HCT116 (cell line): ENCODE results near the gene MAPK8. TPM values are rescaled to one million over a fixed set of nuclear protein-coding genes. Genes with fewer than 3 reads are reported as not detected.

ENCODE experiments used
- ATAC-seq: fragments of 200-7000 bp; cut with Tn5 transposase; 2 replicates; pipeline ENCODE4 v1.9.1; 2020; ENCODE audit warnings: mild to moderate bottlenecking, moderate library complexity
- BruUV-seq: library from RNA; stranded (reverse); fragments of 400-500 nt; replicated peaks from 2 replicates; lab custom pipeline; 2021; lab: Mats Ljungman, UMichigan
- CTCF ChIA-PET: fragments of 300-600 bp; sonication (Branson Sonifier 250); formaldehyde crosslinking; loops from one replicate; lab custom pipeline; 2021; ENCODE audit warnings: antibody characterized with exemption; lab: Charles Lee
- POLR2A ChIA-PET: fragments of 300-600, 350-600 bp; sonication (Branson Sonifier 250); formaldehyde crosslinking; loops from one replicate; lab custom pipeline; 2021; ENCODE audit warnings: antibody characterized with exemption; lab: Charles Lee
- RAD21 ChIA-PET, 2 experiments: fragments of 300-600 bp; sonication (Branson Sonifier 250); formaldehyde crosslinking; loops; one replicate each; lab custom pipeline; 2023; ENCODE audit warnings: low total read pairs in 2 of 2; ENCODE audit not compliant: uncharacterized antibody in 2 of 2, unreplicated experiment in 2 of 2, low non-redundant PET in 1 of 2; lab: Charles Lee
- DNase-seq: peaks from one replicate; pipeline ENCODE4 v3.0.0-alpha.2; 2010; ENCODE audit warnings: low read depth, low spot score
- H2AFZ ChIP-seq: fragments of 200-600 bp; shearing (Covaris generic), sonication (generic); 2 replicates; pipeline ENCODE4 v1.6.1; 2017; ENCODE audit warnings: low read depth, mixed run types, mixed read lengths, antibody characterized with exemption, low read length; ENCODE audit not compliant: poor library complexity, severe bottlenecking
- H3K27ac ChIP-seq: 2 replicates; pipeline ENCODE4 v1.5.1; 2012; ENCODE audit warnings: low read depth, low read length
- H3K27me3 ChIP-seq: fragments of 200-600 bp; sonication (generic); 2 replicates; pipeline ENCODE4 v1.6.1; 2016; ENCODE audit warnings: mixed run types, low read length, mixed read lengths; ENCODE audit not compliant: insufficient read depth
- H3K36me3 ChIP-seq, 2 experiments: fragments of 200-500 bp in 1 of 2; fragments of 200-600 bp in 1 of 2; sonication (Bioruptor generic) in 1 of 2; sonication (generic) in 1 of 2; 2 replicates each; pipeline versions ENCODE4 v1.5.1 to v1.6.1; 2014 to 2016; ENCODE audit warnings: low read length in 2 of 2, inconsistent platforms in 1 of 2, mixed read lengths in 1 of 2, mixed run types in 1 of 2; ENCODE audit not compliant: insufficient read depth in 2 of 2, control insufficient read depth in 1 of 2
- H3K4me1 ChIP-seq, 2 experiments: fragments of 200-600 bp in 1 of 2; sonication (generic) in 1 of 2; 2 replicates each; pipeline versions ENCODE4 v1.5.1 to v1.6.1; 2012 to 2017; ENCODE audit warnings: low read length in 2 of 2, inconsistent platforms in 1 of 2, mild to moderate bottlenecking in 1 of 2, mixed read lengths in 1 of 2, mixed run types in 1 of 2, moderate library complexity in 1 of 2; ENCODE audit not compliant: insufficient read depth in 2 of 2, control insufficient read depth in 1 of 2
- H3K4me2 ChIP-seq: fragments of 200-600 bp; sonication (generic); 2 replicates; pipeline ENCODE4 v1.6.1; 2017; ENCODE audit warnings: mixed run types, low read length, mixed read lengths
- H3K4me3 ChIP-seq, 2 experiments: fragments of 200-600 bp in 1 of 2; sonication (generic) in 1 of 2; replicated peaks in 1 of 2; 2 replicates each; pipeline ENCODE4 v1.5.1; 2011 to 2016; ENCODE audit warnings: low read length in 2 of 2, control low read depth in 1 of 2, low read depth in 1 of 2, mild to moderate bottlenecking in 1 of 2, mixed read lengths in 1 of 2, mixed run types in 1 of 2
- H3K79me2 ChIP-seq: fragments of 200-600 bp; sonication (generic); 2 replicates; pipeline ENCODE4 v1.6.1; 2017; ENCODE audit warnings: mild to moderate bottlenecking, mixed run types, low read length, moderate library complexity, mixed read lengths; ENCODE audit not compliant: insufficient read depth
- H3K9ac ChIP-seq: fragments of 200-600 bp; sonication (generic); 2 replicates; pipeline ENCODE4 v1.6.1; 2016; ENCODE audit warnings: low read length, mixed read lengths
- H3K9me2 ChIP-seq: fragments of 200-600 bp; sonication (generic), shearing (Covaris generic); 2 replicates; pipeline ENCODE4 v1.6.1; 2017; ENCODE audit warnings: mixed run types, mild to moderate bottlenecking, moderate library complexity; ENCODE audit not compliant: insufficient read depth
- H3K9me3 ChIP-seq, 2 experiments: fragments of 200-500 bp in 1 of 2; fragments of 200-600 bp in 1 of 2; sonication (Bioruptor generic) in 1 of 2; sonication (generic) in 1 of 2; 2 replicates each; pipeline ENCODE4 v1.6.1; 2014 to 2017; ENCODE audit warnings: low read length in 2 of 2, mixed read lengths in 2 of 2, inconsistent platforms in 1 of 2, low read depth in 1 of 2, mild to moderate bottlenecking in 1 of 2, mixed run types in 1 of 2, moderate library complexity in 1 of 2; ENCODE audit not compliant: control insufficient read depth in 1 of 2, insufficient read depth in 1 of 2
- H4K20me1 ChIP-seq: fragments of 200-600 bp; sonication (generic), shearing (Covaris generic); 2 replicates; pipeline ENCODE4 v1.6.1; 2017; ENCODE audit warnings: mixed run types, mild to moderate bottlenecking, moderate library complexity; ENCODE audit not compliant: insufficient read depth
- CBX3 ChIP-seq: IDR thresholded peaks from 2 replicates; pipeline ENCODE4 v1.6.1; 2012; ENCODE audit warnings: low read depth
- CEBPB ChIP-seq: IDR thresholded peaks from 2 replicates; pipeline ENCODE4 v1.6.1; 2012; ENCODE audit warnings: low read depth
- EGR1 ChIP-seq: IDR thresholded peaks from 2 replicates; pipeline ENCODE4 v1.6.1; 2012; ENCODE audit warnings: low read depth
- FOSL1 ChIP-seq: IDR thresholded peaks from 2 replicates; pipeline ENCODE4 v1.6.1; 2012; ENCODE audit warnings: low read depth
- JUND ChIP-seq: IDR thresholded peaks from 2 replicates; pipeline ENCODE4 v1.6.1; 2012
- POLR2A ChIP-seq: IDR thresholded peaks from 2 replicates; pipeline ENCODE4 v1.7.0; 2011; ENCODE audit warnings: borderline replicate concordance; ENCODE audit not compliant: insufficient read depth, insufficient read length; ENCODE audit errors: extremely low read depth
- POLR2AphosphoS5 ChIP-seq: IDR thresholded peaks from 2 replicates; pipeline ENCODE4 v1.6.1; 2011; ENCODE audit warnings: mild to moderate bottlenecking, low read depth, low read length, moderate library complexity
- RAD21 ChIP-seq: IDR thresholded peaks from 2 replicates; pipeline ENCODE4 v1.6.1; 2012; ENCODE audit warnings: low read depth, mild to moderate bottlenecking
- REST ChIP-seq: IDR thresholded peaks from 2 replicates; pipeline ENCODE4 v1.6.1; 2012; ENCODE audit warnings: low read depth
- SIN3A ChIP-seq: IDR thresholded peaks from 2 replicates; pipeline ENCODE4 v1.6.1; 2012; ENCODE audit warnings: low read depth
- SP1 ChIP-seq: IDR thresholded peaks from 2 replicates; pipeline ENCODE4 v1.6.1; 2012; ENCODE audit warnings: low read depth
- SRF ChIP-seq: IDR thresholded peaks from 2 replicates; pipeline ENCODE4 v1.6.1; 2012; ENCODE audit warnings: low read depth
- TCF7L2 ChIP-seq: IDR thresholded peaks from 2 replicates; pipeline ENCODE4 v1.7.0; 2011; ENCODE audit warnings: borderline replicate concordance, inconsistent platforms; ENCODE audit not compliant: insufficient read depth, insufficient read length; ENCODE audit errors: extremely low read depth
- YY1 ChIP-seq: IDR thresholded peaks from 2 replicates; pipeline ENCODE4 v1.6.1; 2011; ENCODE audit warnings: low read length, low read depth, moderate library complexity, mild to moderate bottlenecking; ENCODE audit not compliant: insufficient replicate concordance; ENCODE audit errors: extremely low read depth
- ZFX ChIP-seq: fragments of 450-650 bp; IDR thresholded peaks from 2 replicates; pipeline ENCODE4 v1.6.1; 2017
- intact Hi-C: fragments of 100-400 bp; cut with micrococcal nuclease; formaldehyde crosslinking; loops from 2 replicates; pipeline ENCODE4 v1.10.0; 2022
- total RNA-seq: library from RNA; stranded (reverse); gene quantifications from one replicate; pipeline ENCODE4 v1.2.1, GENCODE V29; 2021; ENCODE audit not compliant: unreplicated experiment
- TF ChIP-seq, protein P1 (sequence below), 3 experiments: fragments of 200-600 bp in 1 of 3; sonication (generic) in 1 of 3; IDR thresholded peaks in 2 of 3; conservative IDR thresholded peaks in 1 of 3; 2 replicates each; pipeline ENCODE4 v1.5.1; 2012 to 2017; ENCODE audit warnings: low read depth in 2 of 3, low read length in 2 of 3, antibody characterized with exemption in 1 of 3, borderline replicate concordance in 1 of 3, control low read depth in 1 of 3, mild to moderate bottlenecking in 1 of 3, mixed read lengths in 1 of 3, mixed run types in 1 of 3, moderate library complexity in 1 of 3; ENCODE audit not compliant: insufficient read depth in 1 of 3
- TF ChIP-seq, protein P2 (sequence below): IDR thresholded peaks from 2 replicates; pipeline ENCODE4 v1.6.1; 2012

Gene MAPK8
- total RNA-seq, 1 experiment from 2014 or later = 71.0 TPM

DNA sequence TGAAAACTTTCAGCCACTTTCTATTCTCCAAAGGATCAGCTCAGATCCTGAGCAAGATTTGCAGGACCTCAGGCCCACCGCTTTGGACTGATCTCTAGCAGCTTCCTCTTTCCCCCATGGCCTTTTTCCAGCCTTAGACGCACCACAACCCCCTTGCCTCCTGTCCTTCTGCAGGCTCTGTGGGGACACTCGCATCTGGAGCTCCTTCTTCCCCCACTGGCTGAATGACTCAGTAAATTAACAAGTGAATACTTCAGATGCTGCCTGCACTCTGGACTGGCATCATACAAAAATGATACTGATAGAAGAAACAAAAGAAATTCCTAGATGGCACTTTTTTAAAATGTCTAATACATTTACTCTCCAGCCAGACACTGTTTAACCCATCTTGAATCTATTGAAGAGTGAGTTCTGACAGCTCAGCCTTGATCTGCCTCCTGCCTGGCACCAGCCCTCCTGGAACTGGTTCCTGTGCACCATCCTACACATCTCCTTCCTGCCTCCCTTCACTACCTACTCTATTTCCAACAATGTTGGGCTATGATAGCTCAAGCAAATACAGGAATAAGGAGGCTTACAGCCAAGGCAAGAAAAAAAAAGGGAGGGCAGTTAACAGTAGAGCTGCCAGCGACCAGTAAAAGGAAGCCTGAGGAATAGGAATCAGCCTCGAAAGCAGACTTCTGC, 35.3 kb upstream of the MAPK8 start:
- no peaks in the 10 kb centered on the region for H3K9me3 ChIP-seq
- H3K27ac ChIP-seq = no peak overlapping the region
- ATAC-seq = no peak
- H3K9ac ChIP-seq = no peak overlapping the region
- no peak overlapping the region for H2AFZ ChIP-seq
- ChIA-PET POLR2A (no interaction called here), RAD21 (no interaction called here), CTCF (no interaction called here)
- no peaks in the 10 kb centered on the region for H4K20me1 ChIP-seq
- H3K27me3 ChIP-seq = no peaks in the 10 kb centered on the region
- no peak overlapping the region for H3K4me3 ChIP-seq
- intact Hi-C loops = no loop called here
- H3K79me2 ChIP-seq = no peaks in the 10 kb centered on the region
- no peaks in the 10 kb centered on the region for H3K4me1 ChIP-seq
- no peaks in the 10 kb centered on the region for H3K36me3 ChIP-seq
- no peak overlapping the region for H3K4me2 ChIP-seq
- no TSS peak for BruUV-seq
- H3K9me2 ChIP-seq = no peaks in the 10 kb centered on the region
- DNase-seq = no peak
- no peak for TF ChIP-seq ZFX
- TF ChIP-seq POLR2AphosphoS5 = no peak
- TF ChIP-seq, protein P1, sequence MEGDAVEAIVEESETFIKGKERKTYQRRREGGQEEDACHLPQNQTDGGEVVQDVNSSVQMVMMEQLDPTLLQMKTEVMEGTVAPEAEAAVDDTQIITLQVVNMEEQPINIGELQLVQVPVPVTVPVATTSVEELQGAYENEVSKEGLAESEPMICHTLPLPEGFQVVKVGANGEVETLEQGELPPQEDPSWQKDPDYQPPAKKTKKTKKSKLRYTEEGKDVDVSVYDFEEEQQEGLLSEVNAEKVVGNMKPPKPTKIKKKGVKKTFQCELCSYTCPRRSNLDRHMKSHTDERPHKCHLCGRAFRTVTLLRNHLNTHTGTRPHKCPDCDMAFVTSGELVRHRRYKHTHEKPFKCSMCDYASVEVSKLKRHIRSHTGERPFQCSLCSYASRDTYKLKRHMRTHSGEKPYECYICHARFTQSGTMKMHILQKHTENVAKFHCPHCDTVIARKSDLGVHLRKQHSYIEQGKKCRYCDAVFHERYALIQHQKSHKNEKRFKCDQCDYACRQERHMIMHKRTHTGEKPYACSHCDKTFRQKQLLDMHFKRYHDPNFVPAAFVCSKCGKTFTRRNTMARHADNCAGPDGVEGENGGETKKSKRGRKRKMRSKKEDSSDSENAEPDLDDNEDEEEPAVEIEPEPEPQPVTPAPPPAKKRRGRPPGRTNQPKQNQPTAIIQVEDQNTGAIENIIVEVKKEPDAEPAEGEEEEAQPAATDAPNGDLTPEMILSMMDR (IDR thresholded peaks at IDR 0.05 in 2 of 3, conservative IDR thresholded peaks at IDR 0.05 in 1 of 3; ENCODE audit: borderline replicate concordance in 1 of 3, insufficient read depth in 1 of 3, low read depth in 2 of 3, low read length in 2 of 3) = no peak

DNA sequence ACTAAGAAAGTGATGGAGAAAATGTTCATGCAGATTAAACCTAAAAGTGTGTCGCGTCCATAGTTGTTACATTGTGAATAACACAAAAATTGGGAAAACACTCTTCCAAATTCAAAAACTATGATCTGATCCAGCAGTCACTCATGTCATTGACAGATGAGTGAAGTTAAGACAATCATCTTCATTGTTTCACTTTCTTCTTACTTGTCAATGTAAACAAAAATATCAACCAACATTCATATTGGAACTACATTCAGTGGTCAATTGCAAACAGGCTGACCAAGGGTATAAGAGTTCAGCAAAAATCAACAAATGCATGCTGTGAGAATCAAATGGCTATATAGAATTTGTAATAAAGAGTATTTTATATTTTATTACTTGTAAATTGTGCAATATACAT, 33.8 kb upstream of the MAPK8 start:
- H4K20me1 ChIP-seq = no peaks in the 10 kb centered on the region
- no peak overlapping the region for H2AFZ ChIP-seq
- no peaks in the 10 kb centered on the region for H3K36me3 ChIP-seq
- H3K27ac ChIP-seq = no peak overlapping the region
- intact Hi-C loops = no loop called here
- RAD21 ChIA-PET = no interaction called here
- no peak overlapping the region for H3K4me3 ChIP-seq
- POLR2A ChIA-PET = no interaction called here
- no peaks in the 10 kb centered on the region for H3K9me2 ChIP-seq
- no peaks in the 10 kb centered on the region for H3K9me3 ChIP-seq
- no peaks in the 10 kb centered on the region for H3K27me3 ChIP-seq
- H3K79me2 ChIP-seq = no peaks in the 10 kb centered on the region
- no peak for DNase-seq
- no TSS peak for BruUV-seq
- H3K4me1 ChIP-seq = no peaks in the 10 kb centered on the region
- no peak for ATAC-seq
- H3K4me2 ChIP-seq = no peak overlapping the region
- CTCF ChIA-PET = no interaction called here
- TF ChIP-seq, protein P2, sequence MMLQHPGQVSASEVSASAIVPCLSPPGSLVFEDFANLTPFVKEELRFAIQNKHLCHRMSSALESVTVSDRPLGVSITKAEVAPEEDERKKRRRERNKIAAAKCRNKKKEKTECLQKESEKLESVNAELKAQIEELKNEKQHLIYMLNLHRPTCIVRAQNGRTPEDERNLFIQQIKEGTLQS = no peak
- no peak for TF ChIP-seq POLR2AphosphoS5
- TF ChIP-seq RAD21 = no peak
- TF ChIP-seq SRF = no peak
- TF ChIP-seq JUND = no peak
- no peak for TF ChIP-seq SIN3A
- TF ChIP-seq TCF7L2 = no peak
- no peak for TF ChIP-seq EGR1
- TF ChIP-seq POLR2A = no peak
- no peak for TF ChIP-seq SP1
- no peak for TF ChIP-seq CEBPB
- no peak for TF ChIP-seq CBX3
- no peak for TF ChIP-seq YY1
- TF ChIP-seq REST = no peak
- no peak for TF ChIP-seq ZFX
- TF ChIP-seq FOSL1 = no peak
- TF ChIP-seq, all 23 proteins: peak for 0
- no peak overlapping the region for H3K9ac ChIP-seq
